SK-N-SH treated with all-trans-retinoic acid at 6 μM for 48 hours (cell line): ENCODE data around the gene NXNL1.

ENCODE experiments used
- ATAC-seq: fragments of 200-7000 bp; cut with Tn5 transposase; 3 replicates; pipeline ENCODE4 v1.9.1; 2020; ENCODE audit warnings: mild to moderate bottlenecking, moderate library complexity
- ARNTL ChIP-seq: fragments of 450-650 bp; formaldehyde crosslinking; IDR thresholded peaks from 2 replicates; pipeline ENCODE4 v1.5.0; 2020; ENCODE audit warnings: low read depth, mild to moderate bottlenecking, moderate library complexity, borderline replicate concordance
- BACH2 ChIP-seq: fragments of 250-450 bp; sonication (Bioruptor Pico); IDR thresholded peaks from 2 replicates; pipeline ENCODE4 v1.9.0; 2021; ENCODE audit warnings: mild to moderate bottlenecking, borderline replicate concordance
- CSDC2 ChIP-seq: fragments of 250-450 bp; sonication (Bioruptor Pico); IDR thresholded peaks from 2 replicates; pipeline ENCODE4 v1.5.0; 2020; ENCODE audit warnings: mild to moderate bottlenecking, moderate library complexity
- ESRRG ChIP-seq: fragments of 250-450 bp; sonication (Bioruptor Pico); IDR thresholded peaks from 2 replicates; pipeline ENCODE4 v1.6.1; 2021; ENCODE audit warnings: mild to moderate bottlenecking
- GLIS3 ChIP-seq: fragments of 250-450 bp; sonication (Bioruptor Pico); IDR thresholded peaks from 2 replicates; pipeline ENCODE4 v1.5.0; 2020; ENCODE audit warnings: mild to moderate bottlenecking, moderate library complexity
- ISL1 ChIP-seq: fragments of 250-450 bp; sonication (Bioruptor Pico); IDR thresholded peaks from 2 replicates; pipeline ENCODE4 v2.1.2; 2022; ENCODE audit warnings: mild to moderate bottlenecking, moderate library complexity
- OSR1 ChIP-seq: fragments of 250-450 bp; sonication (Bioruptor Pico); IDR thresholded peaks from 2 replicates; pipeline ENCODE4 v1.8.0; 2022; ENCODE audit warnings: moderate library complexity, mild to moderate bottlenecking, inconsistent platforms
- PPARA ChIP-seq: fragments of 250-450 bp; sonication (Bioruptor Pico); IDR thresholded peaks from 2 replicates; pipeline ENCODE4 v1.5.0; 2020; ENCODE audit warnings: mild to moderate bottlenecking, borderline replicate concordance
- RARB ChIP-seq: fragments of 250-450 bp; sonication (Bioruptor Pico); IDR thresholded peaks from 2 replicates; pipeline ENCODE4 v1.8.0; 2021; ENCODE audit warnings: mild to moderate bottlenecking, moderate library complexity
- TCF4 ChIP-seq: fragments of 250-450 bp; sonication (Bioruptor Pico); IDR thresholded peaks from 2 replicates; pipeline ENCODE4 v1.8.0; 2021; ENCODE audit warnings: mild to moderate bottlenecking, moderate library complexity, borderline replicate concordance
- TOX ChIP-seq: fragments of 250-450 bp; sonication (Bioruptor Pico); IDR thresholded peaks from 2 replicates; pipeline ENCODE4 v1.8.0; 2021; ENCODE audit warnings: mild to moderate bottlenecking, moderate library complexity, borderline replicate concordance
- ZC3H10 ChIP-seq: fragments of 250-450 bp; sonication (Bioruptor Pico); IDR thresholded peaks from 2 replicates; pipeline ENCODE4 v1.5.1; 2021; ENCODE audit warnings: mild to moderate bottlenecking, moderate library complexity
- ZFP30 ChIP-seq: fragments of 450-650 bp; formaldehyde crosslinking; IDR thresholded peaks from 2 replicates; pipeline ENCODE4 v1.5.0; 2022; ENCODE audit warnings: mild to moderate bottlenecking, moderate library complexity
- ZNF565 ChIP-seq: fragments of 450-650 bp; formaldehyde crosslinking; conservative IDR thresholded peaks from 2 replicates; pipeline ENCODE4 v1.5.0; 2020; ENCODE audit warnings: low read depth, mild to moderate bottlenecking, moderate library complexity
- ZNF70 ChIP-seq: fragments of 450-650 bp; formaldehyde crosslinking; IDR thresholded peaks from 2 replicates; pipeline ENCODE4 v1.5.0; 2020; ENCODE audit warnings: mild to moderate bottlenecking, moderate library complexity
- ZNF8 ChIP-seq: fragments of 450-650 bp; formaldehyde crosslinking; IDR thresholded peaks from 2 replicates; pipeline ENCODE4 v1.5.0; 2020; ENCODE audit warnings: mild to moderate bottlenecking, moderate library complexity
- TF ChIP-seq, protein P1 (sequence below): fragments of 250-450 bp; sonication (Bioruptor Pico); IDR thresholded peaks from 2 replicates; pipeline ENCODE4 v1.5.1; 2020; ENCODE audit warnings: low read depth, mild to moderate bottlenecking, moderate library complexity
- TF ChIP-seq, protein P2 (sequence below): fragments of 250-450 bp; sonication (Bioruptor Pico); IDR thresholded peaks from 2 replicates; pipeline ENCODE4 v1.8.0; 2020; ENCODE audit warnings: mild to moderate bottlenecking, moderate library complexity, borderline replicate concordance
- TF ChIP-seq, protein P3 (sequence below): fragments of 250-450 bp; sonication (Bioruptor Pico); IDR thresholded peaks from 2 replicates; pipeline ENCODE4 v1.5.1; 2021; ENCODE audit warnings: mild to moderate bottlenecking, moderate library complexity
- TF ChIP-seq, protein P4 (sequence below): fragments of 250-450 bp; sonication (Bioruptor Pico); IDR thresholded peaks from 2 replicates; pipeline ENCODE4 v1.5.0; 2020; ENCODE audit warnings: mild to moderate bottlenecking, moderate library complexity
- TF ChIP-seq, protein P5 (sequence below): fragments of 250-450 bp; sonication (Bioruptor Pico); IDR thresholded peaks from 2 replicates; pipeline ENCODE4 v1.8.0; 2021; ENCODE audit warnings: low read depth, mild to moderate bottlenecking, moderate library complexity, borderline replicate concordance

NXNL1 gene

DNA sequence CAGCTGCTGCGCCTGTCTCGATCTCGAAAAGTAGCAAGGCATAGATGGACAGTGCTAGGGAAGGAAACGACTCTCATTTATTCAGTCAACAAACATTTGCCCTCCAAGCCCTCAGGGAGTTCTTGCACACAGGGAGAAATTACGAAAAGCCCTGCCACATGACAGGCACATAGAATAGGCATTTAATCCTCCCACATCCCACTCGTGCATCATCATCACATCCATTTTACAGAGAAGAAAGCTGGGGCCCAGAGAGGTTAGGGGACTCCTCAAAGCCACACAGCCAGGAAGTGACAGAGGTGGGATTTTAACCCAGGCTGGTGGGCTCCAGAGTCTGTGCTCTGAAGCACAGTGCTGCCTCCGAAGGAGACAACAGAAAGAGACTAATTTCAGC, 23.9 kb downstream of the NXNL1 start (continued):
- TF ChIP-seq, protein P1, sequence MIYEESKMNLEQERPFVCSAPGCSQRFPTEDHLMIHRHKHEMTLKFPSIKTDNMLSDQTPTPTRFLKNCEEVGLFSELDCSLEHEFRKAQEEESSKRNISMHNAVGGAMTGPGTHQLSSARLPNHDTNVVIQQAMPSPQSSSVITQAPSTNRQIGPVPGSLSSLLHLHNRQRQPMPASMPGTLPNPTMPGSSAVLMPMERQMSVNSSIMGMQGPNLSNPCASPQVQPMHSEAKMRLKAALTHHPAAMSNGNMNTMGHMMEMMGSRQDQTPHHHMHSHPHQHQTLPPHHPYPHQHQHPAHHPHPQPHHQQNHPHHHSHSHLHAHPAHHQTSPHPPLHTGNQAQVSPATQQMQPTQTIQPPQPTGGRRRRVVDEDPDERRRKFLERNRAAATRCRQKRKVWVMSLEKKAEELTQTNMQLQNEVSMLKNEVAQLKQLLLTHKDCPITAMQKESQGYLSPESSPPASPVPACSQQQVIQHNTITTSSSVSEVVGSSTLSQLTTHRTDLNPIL, result no peak
- TF ChIP-seq PPARA, result no peak
- TF ChIP-seq, all 23 proteins: peak for 0

DNA sequence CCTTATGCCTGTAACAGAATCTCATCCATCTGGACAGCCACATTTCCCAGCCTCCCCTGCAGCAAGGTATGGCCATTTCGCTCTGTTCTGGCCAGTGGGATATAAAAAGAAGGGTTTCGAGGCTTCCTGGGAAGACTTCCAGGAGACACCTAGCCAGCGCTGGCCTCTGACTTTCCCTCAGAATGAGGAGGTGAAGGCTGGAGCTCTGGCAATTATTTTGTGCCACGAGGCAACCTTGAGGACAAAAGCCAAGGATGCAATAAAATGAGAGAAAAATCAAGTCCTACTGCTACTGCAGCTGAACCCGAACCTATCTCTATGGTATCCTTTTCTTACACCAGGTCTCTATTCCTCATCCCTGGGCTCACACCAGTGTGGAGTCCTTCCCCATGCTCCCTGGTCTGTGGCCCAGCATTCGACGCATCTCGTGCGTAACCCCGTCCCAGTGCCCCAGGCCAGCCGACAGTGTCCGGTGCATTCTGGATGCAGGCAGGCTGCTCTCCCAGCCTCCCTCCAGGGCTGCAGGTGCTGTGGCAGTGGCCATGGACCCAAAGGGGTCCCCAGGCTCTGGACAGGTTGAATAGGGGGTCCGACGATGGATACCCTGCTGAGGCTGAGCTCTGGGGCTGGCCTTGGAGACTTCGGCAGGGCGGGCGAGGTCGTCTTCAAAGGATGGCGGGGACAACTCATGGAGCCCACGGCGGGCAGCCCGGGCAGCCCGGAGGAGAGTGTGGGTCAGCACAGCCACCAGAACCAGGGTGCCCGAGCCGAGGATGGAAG, 24.4 kb downstream of the NXNL1 start:
- ATAC-seq, result no peak

DNA sequence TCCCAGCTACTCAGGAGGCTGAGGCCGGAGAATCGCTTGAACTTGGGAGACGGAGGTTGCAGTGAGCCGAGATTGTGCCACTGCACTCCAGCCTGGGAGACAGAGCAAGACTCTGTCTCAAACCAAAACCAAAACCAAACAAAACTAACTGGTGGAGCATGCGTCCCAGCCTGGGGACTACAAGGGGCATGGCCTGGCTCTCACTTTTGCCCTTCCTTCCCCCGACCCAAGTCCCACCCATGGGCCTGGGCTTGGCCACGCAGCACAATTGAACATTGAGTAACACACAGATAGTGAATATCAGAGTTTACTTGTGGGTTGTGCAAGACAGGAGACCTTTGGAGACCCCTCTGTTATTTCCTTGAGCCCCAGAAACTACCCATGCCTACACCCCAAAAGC, 25.5 kb downstream of the NXNL1 start:
- no peak for ATAC-seq
- no peak for TF ChIP-seq ESRRG (CRISPR knock-in tag)
- no peak for TF ChIP-seq TCF4 (CRISPR knock-in tag)
- no peak for TF ChIP-seq CSDC2 (CRISPR knock-in tag)
- no peak for TF ChIP-seq ZNF8 (CRISPR knock-in tag)
- TF ChIP-seq, protein P2, sequence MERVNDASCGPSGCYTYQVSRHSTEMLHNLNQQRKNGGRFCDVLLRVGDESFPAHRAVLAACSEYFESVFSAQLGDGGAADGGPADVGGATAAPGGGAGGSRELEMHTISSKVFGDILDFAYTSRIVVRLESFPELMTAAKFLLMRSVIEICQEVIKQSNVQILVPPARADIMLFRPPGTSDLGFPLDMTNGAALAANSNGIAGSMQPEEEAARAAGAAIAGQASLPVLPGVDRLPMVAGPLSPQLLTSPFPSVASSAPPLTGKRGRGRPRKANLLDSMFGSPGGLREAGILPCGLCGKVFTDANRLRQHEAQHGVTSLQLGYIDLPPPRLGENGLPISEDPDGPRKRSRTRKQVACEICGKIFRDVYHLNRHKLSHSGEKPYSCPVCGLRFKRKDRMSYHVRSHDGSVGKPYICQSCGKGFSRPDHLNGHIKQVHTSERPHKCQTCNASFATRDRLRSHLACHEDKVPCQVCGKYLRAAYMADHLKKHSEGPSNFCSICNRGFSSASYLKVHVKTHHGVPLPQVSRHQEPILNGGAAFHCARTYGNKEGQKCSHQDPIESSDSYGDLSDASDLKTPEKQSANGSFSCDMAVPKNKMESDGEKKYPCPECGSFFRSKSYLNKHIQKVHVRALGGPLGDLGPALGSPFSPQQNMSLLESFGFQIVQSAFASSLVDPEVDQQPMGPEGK (CRISPR knock-in tag), result no peak
- TF ChIP-seq ZC3H10 (CRISPR knock-in tag), result no peak
- TF ChIP-seq, protein P3, sequence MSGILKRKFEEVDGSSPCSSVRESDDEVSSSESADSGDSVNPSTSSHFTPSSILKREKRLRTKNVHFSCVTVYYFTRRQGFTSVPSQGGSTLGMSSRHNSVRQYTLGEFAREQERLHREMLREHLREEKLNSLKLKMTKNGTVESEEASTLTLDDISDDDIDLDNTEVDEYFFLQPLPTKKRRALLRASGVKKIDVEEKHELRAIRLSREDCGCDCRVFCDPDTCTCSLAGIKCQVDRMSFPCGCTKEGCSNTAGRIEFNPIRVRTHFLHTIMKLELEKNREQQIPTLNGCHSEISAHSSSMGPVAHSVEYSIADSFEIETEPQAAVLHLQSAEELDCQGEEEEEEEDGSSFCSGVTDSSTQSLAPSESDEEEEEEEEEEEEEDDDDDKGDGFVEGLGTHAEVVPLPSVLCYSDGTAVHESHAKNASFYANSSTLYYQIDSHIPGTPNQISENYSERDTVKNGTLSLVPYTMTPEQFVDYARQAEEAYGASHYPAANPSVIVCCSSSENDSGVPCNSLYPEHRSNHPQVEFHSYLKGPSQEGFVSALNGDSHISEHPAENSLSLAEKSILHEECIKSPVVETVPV (CRISPR knock-in tag), result no peak

More for the DNA sequence above, 24.4 kb downstream of the NXNL1 start:
- TF ChIP-seq, protein P2 (CRISPR knock-in tag), result no peak
- TF ChIP-seq TCF4 (CRISPR knock-in tag) (no peak), ESRRG (CRISPR knock-in tag) (no peak), ISL1 (no peak), ZNF565 (CRISPR knock-in tag) (no peak), ZNF8 (CRISPR knock-in tag) (no peak), BACH2 (CRISPR knock-in tag) (no peak), ARNTL (no peak), TOX (CRISPR knock-in tag) (no peak), RARB (no peak), GLIS3 (no peak), ZNF70 (CRISPR knock-in tag) (no peak), ZFP30 (CRISPR knock-in tag) (no peak), PPARA (no peak), OSR1 (CRISPR knock-in tag) (no peak)
- TF ChIP-seq, protein P4, sequence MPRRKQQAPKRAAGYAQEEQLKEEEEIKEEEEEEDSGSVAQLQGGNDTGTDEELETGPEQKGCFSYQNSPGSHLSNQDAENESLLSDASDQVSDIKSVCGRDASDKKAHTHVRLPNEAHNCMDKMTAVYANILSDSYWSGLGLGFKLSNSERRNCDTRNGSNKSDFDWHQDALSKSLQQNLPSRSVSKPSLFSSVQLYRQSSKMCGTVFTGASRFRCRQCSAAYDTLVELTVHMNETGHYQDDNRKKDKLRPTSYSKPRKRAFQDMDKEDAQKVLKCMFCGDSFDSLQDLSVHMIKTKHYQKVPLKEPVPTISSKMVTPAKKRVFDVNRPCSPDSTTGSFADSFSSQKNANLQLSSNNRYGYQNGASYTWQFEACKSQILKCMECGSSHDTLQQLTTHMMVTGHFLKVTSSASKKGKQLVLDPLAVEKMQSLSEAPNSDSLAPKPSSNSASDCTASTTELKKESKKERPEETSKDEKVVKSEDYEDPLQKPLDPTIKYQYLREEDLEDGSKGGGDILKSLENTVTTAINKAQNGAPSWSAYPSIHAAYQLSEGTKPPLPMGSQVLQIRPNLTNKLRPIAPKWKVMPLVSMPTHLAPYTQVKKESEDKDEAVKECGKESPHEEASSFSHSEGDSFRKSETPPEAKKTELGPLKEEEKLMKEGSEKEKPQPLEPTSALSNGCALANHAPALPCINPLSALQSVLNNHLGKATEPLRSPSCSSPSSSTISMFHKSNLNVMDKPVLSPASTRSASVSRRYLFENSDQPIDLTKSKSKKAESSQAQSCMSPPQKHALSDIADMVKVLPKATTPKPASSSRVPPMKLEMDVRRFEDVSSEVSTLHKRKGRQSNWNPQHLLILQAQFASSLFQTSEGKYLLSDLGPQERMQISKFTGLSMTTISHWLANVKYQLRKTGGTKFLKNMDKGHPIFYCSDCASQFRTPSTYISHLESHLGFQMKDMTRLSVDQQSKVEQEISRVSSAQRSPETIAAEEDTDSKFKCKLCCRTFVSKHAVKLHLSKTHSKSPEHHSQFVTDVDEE (CRISPR knock-in tag), result no peak
- TF ChIP-seq, protein P1, result no peak
- TF ChIP-seq, protein P3 (CRISPR knock-in tag), result no peak
- TF ChIP-seq, protein P5, sequence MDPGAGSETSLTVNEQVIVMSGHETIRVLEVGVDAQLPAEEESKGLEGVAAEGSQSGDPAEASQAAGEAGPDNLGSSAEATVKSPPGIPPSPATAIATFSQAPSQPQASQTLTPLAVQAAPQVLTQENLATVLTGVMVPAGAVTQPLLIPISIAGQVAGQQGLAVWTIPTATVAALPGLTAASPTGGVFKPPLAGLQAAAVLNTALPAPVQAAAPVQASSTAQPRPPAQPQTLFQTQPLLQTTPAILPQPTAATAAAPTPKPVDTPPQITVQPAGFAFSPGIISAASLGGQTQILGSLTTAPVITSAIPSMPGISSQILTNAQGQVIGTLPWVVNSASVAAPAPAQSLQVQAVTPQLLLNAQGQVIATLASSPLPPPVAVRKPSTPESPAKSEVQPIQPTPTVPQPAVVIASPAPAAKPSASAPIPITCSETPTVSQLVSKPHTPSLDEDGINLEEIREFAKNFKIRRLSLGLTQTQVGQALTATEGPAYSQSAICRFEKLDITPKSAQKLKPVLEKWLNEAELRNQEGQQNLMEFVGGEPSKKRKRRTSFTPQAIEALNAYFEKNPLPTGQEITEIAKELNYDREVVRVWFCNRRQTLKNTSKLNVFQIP (CRISPR knock-in tag), result no peak
